DMS 273 treated with DMSO at 0.1 percent for 48 hours (cell line): ENCODE results near the gene INSL3.
"Not testable (repeated sequence)": the region's sequence is repeated elsewhere in the genome, so short reads cannot be mapped to it uniquely, and the experiment has no call there.

Experiments used
- DNase-seq: peaks from one replicate; lab custom pipeline; 2025; lab: John Stamatoyannopoulos, UW

Gene INSL3

DNA sequence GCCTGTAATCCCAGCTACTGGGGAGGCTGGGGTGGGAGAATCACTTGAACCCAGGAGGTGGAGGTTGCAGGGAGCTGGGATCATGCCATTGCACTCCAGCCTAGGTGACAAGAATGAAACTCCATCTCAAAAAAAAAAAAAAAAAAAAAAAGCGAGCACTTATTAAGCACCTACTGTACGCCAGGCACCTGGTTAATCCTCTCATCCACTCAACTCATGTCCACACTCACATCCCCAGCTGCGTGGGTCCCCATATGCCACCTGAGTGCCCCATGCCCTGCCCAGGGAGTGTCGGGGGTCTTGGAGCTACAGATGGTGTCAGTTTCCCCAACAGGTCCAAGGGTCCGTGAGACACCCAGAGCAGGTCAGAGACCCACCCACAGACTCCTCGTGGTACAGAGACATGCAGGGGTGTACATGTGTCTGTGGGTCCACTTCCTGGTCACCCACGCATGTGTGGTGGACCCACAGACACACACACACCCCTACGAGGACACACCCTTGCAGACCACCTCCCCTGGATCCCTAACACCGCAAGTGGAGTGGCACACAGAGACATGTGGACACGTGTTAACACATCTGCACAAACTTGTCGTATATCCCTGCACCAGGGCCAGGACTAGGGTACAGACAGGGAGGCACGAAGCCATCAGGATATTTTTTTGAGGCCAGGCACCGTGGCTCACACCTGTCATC lies 3.5 kb downstream of the INSL3 start:
- no peak for DNase-seq

DNA sequence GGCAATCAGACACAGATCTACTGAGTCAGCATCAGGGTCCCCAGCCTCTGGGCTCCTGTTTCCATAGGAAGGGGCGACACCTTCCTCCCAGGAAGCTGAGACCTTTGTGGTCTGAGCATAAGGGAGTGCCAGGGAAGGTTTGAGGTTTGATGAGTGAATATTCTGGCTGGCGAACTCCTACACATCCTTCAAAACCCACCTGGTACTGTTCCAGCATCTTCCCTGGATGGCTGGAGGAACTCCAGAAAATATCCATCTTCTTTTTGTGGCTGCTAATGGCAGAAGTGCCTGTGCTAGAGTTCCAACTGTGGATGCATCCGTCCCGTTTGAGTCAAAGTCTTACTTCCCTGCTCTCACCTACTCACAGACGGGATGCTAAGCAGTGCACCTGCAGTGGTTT lies 9.2 kb downstream of the INSL3 start:
- DNase-seq = no peak

DNA sequence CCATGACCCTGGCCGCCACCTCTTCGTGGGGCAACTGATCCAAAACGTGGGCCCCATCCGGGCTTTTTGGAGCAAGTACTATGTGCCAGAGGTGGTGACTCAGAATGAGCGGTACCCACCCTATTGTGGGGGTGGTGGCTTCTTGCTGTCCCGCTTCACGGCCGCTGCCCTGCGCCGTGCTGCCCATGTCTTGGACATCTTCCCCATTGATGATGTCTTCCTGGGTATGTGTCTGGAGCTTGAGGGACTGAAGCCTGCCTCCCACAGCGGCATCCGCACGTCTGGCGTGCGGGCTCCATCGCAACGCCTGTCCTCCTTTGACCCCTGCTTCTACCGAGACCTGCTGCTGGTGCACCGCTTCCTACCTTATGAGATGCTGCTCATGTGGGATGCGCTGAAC lies 9.6 kb downstream of the INSL3 start:
- no peak for DNase-seq

DNA sequence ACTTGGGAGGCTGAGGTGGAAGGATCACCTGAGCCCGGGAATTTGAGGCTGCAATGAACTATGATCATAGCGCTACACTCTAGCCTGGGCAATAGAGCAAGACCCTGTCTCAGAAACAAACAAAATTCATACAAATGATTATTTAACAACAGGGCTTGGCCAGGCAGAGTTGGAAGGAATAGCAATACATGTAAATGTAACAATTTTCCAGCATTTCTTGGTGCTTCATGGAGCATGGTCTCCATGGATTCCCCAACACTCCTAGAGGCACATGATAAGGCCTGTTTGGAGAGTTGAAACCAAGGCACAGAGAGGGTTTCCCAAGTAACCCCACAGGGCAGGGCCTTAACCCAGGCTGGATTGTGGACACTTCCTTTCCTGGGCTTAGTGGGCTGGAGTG lies 10.2 kb downstream of the INSL3 start:
- DNase-seq = no peak

GRCh38 chr19:17807731-17808316 lies 13.5 kb downstream of the INSL3 start:
- no peak for DNase-seq

GRCh38 chr19:17806945-17807344 lies 14.4 kb downstream of the INSL3 start:
- no peak for DNase-seq

GRCh38 chr19:17805427-17805826 lies 15.9 kb downstream of the INSL3 start:
- no peak for DNase-seq

GRCh38 chr19:17803264-17803896 lies 17.9 kb downstream of the INSL3 start:
- no peak for DNase-seq

DNA sequence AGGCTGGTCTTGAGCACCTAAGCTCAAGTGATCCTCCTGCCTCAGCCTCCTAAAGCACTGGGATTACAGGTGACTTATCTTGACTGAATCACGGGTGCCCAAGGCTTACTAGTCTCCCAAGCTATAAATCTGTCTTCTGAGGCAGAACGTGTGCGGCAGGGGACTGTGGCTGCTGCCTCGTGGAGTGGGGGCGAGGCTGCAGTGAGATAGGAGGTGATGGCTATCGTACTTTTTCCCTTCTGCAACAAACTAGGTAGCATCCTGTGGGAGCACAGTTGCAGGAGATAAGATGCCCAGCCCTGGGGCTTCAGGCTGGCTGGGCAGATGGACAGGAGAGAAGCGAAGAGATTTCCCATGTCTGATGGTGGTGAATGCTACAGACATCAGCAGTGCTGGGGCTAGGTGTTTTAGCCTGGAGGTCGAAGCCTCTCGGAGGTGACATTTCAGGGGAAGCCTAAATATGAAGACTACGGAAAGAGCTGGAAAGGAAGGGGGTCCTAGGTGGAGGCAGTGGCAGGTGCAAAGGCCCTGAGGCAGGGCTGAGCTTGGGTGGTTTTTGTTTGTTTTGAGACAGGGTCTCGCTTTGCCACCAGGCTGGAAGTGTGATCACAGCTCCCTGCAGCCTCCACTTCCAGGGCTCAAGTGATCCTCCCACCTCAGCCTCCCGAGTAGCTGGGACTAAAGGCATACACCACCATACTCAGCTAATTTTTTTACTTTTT lies 19.0 kb downstream of the INSL3 start:
- no peak for DNase-seq

DNA sequence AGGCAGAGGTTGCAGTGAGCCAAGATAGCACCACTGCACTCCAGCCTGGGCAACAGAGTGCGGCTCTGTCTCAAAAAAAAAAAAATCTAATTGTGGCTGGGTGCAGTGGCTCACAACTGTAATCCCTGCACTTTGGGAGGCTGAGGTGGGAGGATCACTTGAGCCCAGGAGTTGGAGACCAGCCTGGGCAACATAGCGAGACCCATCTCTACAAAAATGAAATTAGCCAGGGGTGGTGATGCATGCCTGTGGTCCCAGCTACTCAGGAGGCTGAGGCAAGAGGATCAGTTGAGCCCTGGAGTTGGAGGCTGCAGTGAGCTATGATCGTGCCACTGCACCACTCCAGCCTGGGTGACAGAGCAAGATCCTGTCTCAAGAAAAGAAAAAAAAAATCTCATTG lies 22.7 kb downstream of the INSL3 start:
- not testable (repeated sequence) for DNase-seq

DNA sequence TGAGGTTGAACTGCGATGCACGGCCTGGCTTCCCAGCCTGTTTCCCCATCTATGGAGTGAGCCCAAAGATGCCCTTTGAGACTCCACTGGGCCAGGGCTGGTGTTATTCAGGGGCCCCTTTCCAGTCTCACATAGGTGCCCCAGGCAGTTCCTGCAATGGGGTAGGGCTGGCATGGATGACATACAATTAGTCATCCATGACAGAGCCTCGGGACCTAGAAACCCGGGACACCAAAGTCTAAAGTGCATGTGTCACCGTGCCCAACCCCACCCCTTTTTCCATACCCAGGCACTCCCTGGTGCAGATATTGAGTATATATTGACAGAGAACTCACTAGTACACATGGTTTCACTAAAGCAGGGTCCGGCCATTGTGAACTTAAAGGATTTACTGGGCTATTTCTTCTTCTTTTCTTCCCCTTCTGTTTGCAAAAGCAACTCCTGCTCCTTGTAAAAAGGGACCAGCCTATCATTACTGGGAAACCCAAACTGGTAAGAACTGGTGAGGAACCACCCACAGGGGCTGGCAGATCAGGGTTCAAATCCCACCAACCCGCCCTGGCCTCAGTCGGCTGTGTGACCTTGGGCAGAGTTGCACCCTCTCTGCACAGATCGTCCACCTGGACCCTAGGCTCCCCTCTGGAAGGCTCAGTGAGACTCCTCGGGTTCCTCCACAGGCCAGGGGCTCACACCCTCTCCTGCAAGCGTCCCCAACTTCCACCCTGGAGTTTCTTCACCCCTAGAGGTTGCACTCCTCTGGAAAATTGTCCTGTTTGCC lies 23.7 kb downstream of the INSL3 start:
- no peak for DNase-seq

- no peak for DNase-seq
Observed at GRCh38 chr19:17796838-17797423, 24.4 kb downstream of the INSL3 start.

DNA sequence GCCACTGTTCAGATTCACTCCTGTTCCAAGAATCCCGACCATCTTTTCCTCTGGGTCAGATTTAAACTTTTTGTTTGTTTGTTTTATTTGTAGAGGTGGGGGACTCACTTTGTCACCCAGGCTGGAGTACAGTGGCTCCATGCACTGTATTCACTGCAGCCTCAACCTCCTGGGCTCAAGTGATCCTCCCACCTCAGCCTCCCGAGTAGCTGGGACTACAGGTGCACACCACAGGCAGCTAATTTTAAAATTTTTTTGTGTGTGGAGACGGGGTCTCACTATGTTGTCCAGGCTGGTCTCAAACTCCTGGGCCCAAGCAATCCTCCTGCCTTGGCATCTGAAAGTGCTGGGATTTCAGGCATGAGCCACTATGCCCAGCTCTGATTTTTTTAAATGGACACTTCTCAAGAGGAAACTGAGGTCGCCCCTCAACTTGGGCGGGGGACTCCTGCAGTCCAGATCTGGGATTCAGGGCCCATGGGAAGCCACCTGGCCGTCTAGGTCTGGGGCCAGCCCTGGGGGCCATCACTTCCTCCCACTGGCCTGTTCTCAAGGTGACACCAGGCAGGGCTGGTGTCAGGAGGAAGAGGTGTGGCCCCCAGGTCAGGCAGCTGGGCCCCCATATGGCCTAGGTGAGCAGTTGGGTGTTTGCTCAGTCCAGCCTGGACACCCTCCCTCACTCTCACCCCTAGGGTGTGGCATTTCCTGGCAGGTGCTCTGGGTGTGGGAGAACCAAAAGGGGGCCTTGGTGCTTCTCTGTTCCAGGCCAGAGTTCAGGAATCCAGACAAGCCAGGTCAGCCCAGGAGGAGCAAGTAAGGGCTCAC lies 25.1 kb downstream of the INSL3 start:
- no peak for DNase-seq

GRCh38 chr19:17795495-17795856 lies 25.8 kb downstream of the INSL3 start:
- no peak for DNase-seq

- peak; percentile 14 for DNase-seq
Observed at GRCh38 chr19:17794731-17795494, 26.4 kb downstream of the INSL3 start, which contains the start of gene B3GNT3. B3GNT3 (plus strand) TSS chr19:17795138; CDS start chr19:17807808, 12,670 bp downstream.

GRCh38 chr19:17794412-17794730 lies 26.9 kb downstream of the INSL3 start:
- DNase-seq = no peak

GRCh38 chr19:17790059-17790780 lies 31.1 kb downstream of the INSL3 start:
- DNase-seq = no peak

DNA sequence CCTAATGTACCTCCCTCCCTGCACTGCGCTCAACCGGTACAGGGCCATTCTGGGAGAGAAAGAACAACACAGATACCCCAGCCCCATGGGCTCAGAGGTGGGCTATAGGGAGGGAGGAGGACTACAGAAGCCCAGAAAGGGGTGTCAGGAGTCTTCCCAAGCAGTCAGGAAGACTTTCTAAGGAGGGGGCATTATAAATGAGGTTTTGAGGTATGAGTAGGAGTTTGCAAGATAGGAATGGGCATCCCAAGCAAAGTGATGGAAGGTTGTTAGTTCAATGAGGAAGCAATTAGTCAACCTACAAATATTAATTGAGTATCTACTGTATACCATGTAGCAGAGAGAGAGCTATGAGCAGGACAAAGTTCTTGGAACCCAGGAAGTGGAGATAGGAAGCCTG lies 32.7 kb downstream of the INSL3 start:
- DNase-seq = no peak

GRCh38 chr19:17787274-17787913 lies 33.9 kb downstream of the INSL3 start:
- no peak for DNase-seq
